DMS79 treated with DMSO at 0.1 percent for 48 hours (cell line): ENCODE results near the gene TMEM208.

Source experiments
- DNase-seq: peaks from one replicate; lab custom pipeline; 2025; lab: John Stamatoyannopoulos, UW

TMEM208 gene

DNA sequence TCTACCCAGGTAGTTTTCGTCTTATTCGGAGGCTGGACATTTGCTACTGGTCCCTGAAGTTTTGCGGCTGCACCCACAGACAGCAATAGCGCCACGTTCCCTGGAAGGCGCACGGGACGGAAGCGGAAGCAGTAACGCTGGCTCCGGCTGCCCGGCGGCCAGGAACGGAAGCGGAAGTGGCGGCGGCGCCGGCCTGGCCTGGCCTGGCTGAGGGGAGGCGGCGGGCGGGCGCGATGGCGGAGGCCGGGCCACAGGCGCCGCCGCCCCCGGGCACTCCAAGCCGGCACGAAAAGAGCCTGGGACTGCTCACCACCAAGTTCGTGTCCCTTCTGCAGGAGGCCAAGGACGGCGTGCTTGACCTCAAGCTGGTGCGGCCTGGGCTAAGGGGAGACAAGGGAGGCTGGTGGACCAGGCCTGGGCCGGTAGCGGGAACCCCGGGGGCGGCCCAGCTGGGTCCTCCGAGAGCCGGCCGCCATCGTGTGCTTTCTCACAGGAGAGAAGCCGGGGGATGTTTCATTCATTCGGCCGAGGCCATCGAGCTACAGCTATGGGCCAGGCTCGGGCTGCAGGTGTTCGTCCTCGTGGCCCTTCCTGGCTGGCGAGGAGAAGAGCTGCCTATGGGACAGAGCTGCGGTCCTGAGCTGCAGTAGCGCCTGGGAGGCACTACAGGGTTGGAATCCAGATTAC, 34.8 kb upstream of the TMEM208 start, which contains the start of gene E2F4:
TSS of gene E2F4 (plus strand) at position 161 of the 687 bp plus-strand sequence. CDS start at position 234, 73 bp downstream.
- DNase-seq, result peak; percentile 55

DNA sequence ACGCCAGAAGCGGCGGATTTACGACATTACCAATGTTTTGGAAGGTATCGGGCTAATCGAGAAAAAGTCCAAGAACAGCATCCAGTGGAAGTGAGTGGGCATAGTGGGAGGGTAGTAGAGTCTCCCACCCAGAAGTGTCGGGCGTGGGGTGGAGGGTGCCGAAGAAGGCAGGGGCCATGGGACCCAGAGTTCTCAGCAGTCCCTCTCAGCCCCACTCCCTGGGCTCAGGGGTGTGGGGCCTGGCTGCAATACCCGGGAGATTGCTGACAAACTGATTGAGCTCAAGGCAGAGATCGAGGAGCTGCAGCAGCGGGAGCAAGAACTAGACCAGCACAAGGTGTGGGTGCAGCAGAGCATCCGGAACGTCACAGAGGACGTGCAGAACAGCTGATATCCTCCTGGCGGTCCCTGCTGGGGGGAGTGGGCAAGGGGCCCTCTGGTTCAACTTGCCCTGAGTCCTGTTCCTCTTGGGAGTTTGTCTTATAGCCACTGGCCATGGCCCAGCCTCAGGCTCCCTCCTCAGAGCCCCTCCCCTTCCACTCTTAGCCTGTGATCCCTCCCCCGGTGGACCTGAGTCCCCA, 34.1 kb upstream of the TMEM208 start:
- no peak for DNase-seq

GRCh38 chr16:67193536-67193935, 33.4 kb upstream of the TMEM208 start:
- no peak for DNase-seq

- DNase-seq, result no peak
Measured at GRCh38 chr16:67194260-67194659, 32.7 kb upstream of the TMEM208 start.

DNA sequence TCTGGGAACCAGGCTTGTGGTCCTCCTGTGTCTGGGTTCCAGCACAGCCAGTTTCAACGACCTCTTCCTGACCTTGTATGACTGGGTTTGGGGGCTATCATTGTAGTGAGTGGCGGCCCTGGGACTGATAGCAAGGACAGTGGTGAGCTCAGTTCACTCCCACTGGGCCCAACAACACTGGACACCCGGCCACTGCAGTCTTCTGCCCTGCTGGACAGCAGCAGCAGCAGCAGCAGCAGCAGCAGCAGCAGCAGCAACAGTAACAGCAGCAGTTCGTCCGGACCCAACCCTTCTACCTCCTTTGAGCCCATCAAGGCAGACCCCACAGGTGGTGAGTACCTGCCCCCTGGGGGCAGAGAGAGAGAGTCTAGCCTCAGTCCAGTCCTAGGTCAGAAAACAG, 31.3 kb upstream of the TMEM208 start:
- no peak for DNase-seq

DNA sequence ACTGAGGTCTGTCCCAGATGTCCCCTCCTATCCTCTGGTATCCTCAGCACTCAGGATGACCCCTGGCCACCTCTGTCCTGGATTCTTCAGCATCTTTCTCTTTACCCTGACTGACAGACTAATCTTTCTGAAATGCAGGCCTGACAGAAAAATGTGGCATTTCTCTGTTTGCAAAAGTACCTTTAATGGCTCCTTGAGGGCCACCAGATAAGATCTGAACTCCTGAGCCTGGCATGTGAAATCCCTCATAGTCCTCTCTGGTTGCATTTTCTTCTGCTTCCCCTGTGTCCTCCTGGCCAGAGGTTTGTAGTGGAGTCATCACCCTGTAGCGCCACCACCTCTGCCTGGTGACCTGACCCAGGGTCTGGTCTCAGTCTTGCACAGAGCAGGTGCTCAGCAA, 30.0 kb upstream of the TMEM208 start:
- no peak for DNase-seq

GRCh38 chr16:67197704-67198103, 29.2 kb upstream of the TMEM208 start:
- DNase-seq, result no peak

DNA sequence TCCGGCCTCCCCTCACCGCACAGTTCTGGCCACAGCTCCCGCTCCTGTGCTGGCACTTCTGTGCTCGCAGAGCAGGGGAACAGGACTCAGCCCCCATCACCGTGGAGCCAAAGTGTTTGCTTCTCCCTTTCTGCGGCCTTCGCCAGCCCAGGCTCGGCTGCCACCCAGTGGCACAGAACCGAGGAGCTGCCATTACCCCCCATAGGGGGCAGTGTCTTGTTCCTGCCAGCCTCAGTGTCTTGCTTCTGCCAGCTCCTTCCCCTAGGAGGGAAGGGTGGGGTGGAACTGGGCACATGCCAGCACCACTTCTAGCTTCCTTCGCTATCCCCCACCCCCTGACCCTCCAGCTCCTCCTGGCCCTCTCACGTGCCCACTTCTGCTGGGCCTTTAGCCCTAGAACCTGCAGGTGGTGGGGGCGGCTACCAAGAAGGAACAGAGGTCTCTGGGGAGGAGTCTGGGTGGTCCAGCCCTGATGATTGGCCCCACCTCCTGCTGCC, 28.6 kb upstream of the TMEM208 start:
- DNase-seq, result peak; percentile 63

DNA sequence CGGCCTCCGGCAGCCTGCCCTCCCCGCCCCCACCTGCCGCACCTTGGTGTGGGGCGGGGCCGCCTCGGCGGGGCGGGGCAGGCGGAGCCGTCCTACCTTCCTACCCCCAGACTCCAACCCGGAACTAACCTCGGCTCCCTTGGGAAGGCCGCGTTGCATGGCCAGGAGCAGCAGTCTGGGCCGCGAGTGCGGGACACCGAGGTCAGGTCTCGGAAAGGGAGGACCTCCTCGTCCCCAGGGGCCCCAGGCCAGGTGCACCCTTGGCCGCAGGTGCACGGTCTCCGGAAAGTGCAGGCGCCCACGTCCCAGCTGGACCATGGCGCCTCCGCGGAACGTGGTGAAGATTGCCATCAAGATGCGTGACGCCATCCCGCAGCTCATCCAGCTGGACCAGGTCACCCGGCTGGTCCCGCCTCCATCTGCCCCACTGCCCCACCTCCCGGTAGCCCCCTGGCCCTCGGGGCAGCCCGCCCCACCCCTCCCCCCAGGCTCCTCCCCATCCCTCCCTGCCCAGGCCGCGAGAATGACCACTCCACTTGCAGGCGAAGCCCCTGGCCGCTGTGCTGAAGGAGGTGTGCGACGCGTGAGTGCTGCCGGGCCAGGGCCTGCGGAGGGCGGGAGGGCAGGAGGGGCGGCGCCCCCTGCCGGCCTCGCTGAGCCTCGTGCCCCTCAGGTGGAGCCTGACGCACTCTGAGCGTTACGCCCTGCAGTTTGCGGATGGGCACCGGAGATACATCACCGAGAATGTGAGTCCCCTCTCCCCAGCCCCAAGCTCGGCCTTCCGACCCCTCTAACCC, 27.7 kb upstream of the TMEM208 start, which contains the start of gene ELMO3:
TSS of gene ELMO3 (plus strand) at position 121 of the 797 bp plus-strand sequence. CDS start at position 317, 196 bp downstream.
- DNase-seq, result peak; percentile 23

GRCh38 chr16:67199808-67200198, 27.1 kb upstream of the TMEM208 start:
- DNase-seq, result no peak

DNA sequence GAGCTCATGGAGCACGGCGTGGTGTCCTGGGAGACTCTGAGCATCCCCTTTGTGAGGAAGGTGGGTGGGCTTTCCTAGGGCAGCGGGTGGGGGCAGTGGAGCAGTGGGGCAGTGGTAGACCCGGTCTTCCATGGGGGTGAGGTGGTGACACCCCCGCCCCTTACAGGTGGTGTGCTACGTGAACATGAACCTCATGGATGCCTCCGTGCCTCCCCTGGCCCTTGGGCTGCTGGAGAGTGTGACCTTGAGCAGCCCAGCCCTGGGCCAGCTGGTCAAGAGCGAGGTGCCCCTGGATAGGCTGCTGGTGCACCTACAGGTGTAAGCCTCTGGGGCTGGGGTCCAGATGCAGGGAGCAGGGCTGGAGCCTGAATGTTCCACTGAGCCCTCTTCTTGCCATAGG, 26.4 kb upstream of the TMEM208 start:
- DNase-seq, result no peak

- DNase-seq, result no peak
Measured at GRCh38 chr16:67201411-67202345, 25.3 kb upstream of the TMEM208 start.

DNA sequence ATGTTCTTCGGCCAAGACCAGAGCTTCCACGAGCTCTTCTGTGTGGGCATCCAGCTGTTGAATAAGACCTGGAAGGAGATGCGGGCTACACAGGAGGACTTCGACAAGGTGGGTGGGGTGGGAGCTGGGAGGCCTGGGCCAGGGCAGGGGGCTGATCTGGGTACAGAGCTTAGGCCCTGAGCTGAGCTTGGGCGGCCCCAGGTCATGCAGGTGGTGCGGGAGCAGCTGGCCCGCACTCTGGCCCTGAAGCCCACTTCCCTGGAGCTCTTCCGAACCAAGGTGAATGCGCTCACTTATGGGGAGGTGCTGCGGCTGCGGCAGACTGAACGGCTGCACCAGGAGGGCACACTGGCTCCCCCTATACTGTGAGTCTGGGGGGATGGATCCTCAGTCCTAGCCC, 24.5 kb upstream of the TMEM208 start:
- no peak for DNase-seq

GRCh38 chr16:67202956-67203493, 23.9 kb upstream of the TMEM208 start:
- DNase-seq, result no peak

- no peak for DNase-seq
Measured at GRCh38 chr16:67204076-67204475, 22.9 kb upstream of the TMEM208 start.

DNA sequence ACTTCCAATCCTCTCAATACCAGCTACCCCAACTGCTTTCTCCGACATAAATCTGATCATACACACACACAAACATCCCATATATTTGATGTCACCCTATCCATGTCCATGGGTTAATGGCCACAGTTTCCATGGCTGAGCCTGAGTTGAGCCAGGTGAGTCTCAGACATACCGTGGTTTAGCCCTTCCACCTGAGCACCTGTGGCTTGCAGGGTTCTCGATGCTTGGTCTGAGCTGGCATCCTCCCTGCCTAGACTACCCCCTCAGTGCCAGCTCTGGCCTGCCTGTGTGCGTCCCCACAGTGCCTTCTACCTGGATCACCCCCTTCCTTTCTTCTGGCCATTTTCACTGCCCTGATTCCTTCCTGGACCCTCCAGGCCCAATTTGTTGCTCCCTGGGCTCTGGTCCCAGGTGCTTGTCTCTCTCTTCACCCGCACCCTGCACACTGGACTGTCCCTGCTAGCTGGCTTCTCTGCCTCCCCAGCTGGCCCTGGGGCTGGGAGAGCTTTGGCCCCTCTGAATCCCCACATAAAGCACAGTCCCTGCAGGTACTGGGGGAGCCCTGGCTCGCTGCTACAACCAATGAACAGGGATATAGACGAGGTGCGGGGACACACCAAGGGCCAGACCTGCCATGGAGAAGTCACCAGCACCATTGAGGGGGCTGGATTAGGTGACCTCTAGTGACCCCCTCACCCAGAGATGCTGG, 20.6 kb upstream of the TMEM208 start:
- no peak for DNase-seq

- DNase-seq, result no peak
Measured at GRCh38 chr16:67206838-67207248, 20.1 kb upstream of the TMEM208 start.

DNA sequence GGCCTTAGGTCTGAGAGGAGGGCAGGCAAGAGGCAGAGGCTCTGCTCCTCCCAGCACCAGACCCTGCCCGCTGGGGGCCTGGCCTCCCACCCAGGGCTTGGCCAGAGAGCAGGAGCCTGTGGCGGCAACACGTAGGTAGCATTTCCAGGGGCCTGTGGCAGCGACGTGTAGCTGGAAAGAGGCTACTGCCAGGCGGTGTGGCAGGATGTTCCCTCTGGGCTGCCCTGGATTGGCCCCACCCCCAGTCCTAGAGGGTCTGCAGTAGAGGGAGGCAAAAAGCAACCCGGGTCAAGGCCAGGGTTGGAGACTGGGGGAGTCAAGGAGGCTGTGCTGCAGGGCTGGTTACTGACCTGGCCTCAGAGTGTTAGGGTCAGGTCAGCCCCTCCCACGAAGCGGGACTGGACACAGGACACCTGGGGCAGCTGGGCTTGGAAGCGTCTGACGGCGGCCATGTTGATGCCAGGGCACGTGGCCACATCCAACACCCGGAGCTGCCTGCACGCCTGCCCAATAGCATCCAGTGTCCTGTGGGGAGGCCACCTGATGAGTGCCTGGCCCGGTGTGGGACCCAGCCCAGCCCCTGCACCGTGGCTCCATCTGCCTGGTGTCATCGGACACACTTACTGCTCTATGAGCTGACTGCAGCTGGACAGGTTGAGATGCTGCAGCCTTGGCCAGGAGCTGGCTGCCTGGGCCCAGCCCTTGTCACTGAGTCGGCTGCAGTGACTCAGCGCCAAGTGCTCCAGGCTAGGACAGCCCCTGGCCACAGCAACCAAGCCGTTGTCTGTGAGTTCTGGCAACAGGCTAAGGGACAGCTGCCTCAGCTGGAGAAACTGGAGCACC, 19.5 kb upstream of the TMEM208 start:
- DNase-seq, result no peak

GRCh38 chr16:67208154-67208896, 18.6 kb upstream of the TMEM208 start:
- DNase-seq, result no peak
